Gastroesophageal sphincter (tissue), 3 donors: ENCODE measurements around the gene CAV1.

Source experiments
- CTCF ChIP-seq, 4 experiments: fragments of 200-600 bp in 2 of 4; fragments of 450-650 bp in 2 of 4; sonication (generic) in 1 of 4; IDR thresholded peaks; one replicate each; pipeline ENCODE4 v1.5.1; 2017 to 2019; ENCODE audit warnings: antibody characterized with exemption in 4 of 4, mild to moderate bottlenecking in 2 of 4, moderate library complexity in 2 of 4
- POLR2A ChIP-seq, 2 donors: fragments of 450-650 bp; IDR thresholded peaks; one replicate each; pipeline ENCODE4 v1.6.1; 2017; ENCODE audit warnings: antibody characterized with exemption in 2 of 2, mild to moderate bottlenecking in 2 of 2, moderate library complexity in 1 of 2
- POLR2AphosphoS5 ChIP-seq: sonication (generic); formaldehyde crosslinking; IDR thresholded peaks from one replicate; pipeline ENCODE4 v1.6.1; 2017; ENCODE audit warnings: antibody characterized with exemption

GRCh38 chr7:116592445-116592844 is 67.6 kb downstream of the CAV1 start:
- TF ChIP-seq CTCF (IDR thresholded peaks at IDR 0.05) (no peak), POLR2AphosphoS5 (no peak), POLR2A (IDR thresholded peaks at IDR 0.05) (no peak)
